Activated CD4-positive, alpha-beta T cell treated with anti-CD3 and anti-CD28 coated beads, Interleukin-2, amount 50 U/mL, for 4 hours (primary cell): ENCODE results near the gene GNB5.
A peak's percentile ranks its signal among the peaks of the same experiment; 100 is the strongest.

Experiments used
- DNase-seq, 2 experiments: peaks; one replicate each; pipeline ENCODE4 v3.0.0-alpha.2; 2020

Gene GNB5

GRCh38 chr15:52139599-52140462 lies 51.4 kb downstream of the GNB5 start:
- DNase-seq, result peak; percentile 40 to 58

GRCh38 chr15:52137432-52138357 lies 53.5 kb downstream of the GNB5 start:
- DNase-seq, result no peak

GRCh38 chr15:52136442-52136980 lies 54.7 kb downstream of the GNB5 start:
- DNase-seq, result no peak

- no peak for DNase-seq
These were observed 56.6 kb downstream of the GNB5 start for GRCh38 chr15:52134502-52135144.

GRCh38 chr15:52133510-52134220 lies 57.5 kb downstream of the GNB5 start:
- DNase-seq, result no peak

- DNase-seq, result no peak
These were observed 59.1 kb downstream of the GNB5 start for GRCh38 chr15:52132066-52132465.

- no peak for DNase-seq
These were observed 62.6 kb downstream of the GNB5 start for GRCh38 chr15:52128568-52128967.

GRCh38 chr15:52124270-52124880 lies 66.8 kb downstream of the GNB5 start:
- no peak for DNase-seq

- no peak for DNase-seq
These were observed 69.3 kb downstream of the GNB5 start for GRCh38 chr15:52121896-52122295.

GRCh38 chr15:52121006-52121405 lies 70.2 kb downstream of the GNB5 start:
- DNase-seq, result no peak

GRCh38 chr15:52120488-52120887 lies 70.7 kb downstream of the GNB5 start:
- no peak for DNase-seq

- no peak for DNase-seq
These were observed 72.0 kb downstream of the GNB5 start for GRCh38 chr15:52118969-52119749.

- DNase-seq, result no peak
These were observed 73.6 kb downstream of the GNB5 start for GRCh38 chr15:52117549-52117948.

- DNase-seq, result no peak
These were observed 75.4 kb downstream of the GNB5 start for GRCh38 chr15:52115598-52116427.

- no peak for DNase-seq
These were observed 76.7 kb downstream of the GNB5 start for GRCh38 chr15:52114261-52115055.

GRCh38 chr15:52113708-52114107 lies 77.5 kb downstream of the GNB5 start:
- DNase-seq, result no peak

GRCh38 chr15:52113235-52113634 lies 78.0 kb downstream of the GNB5 start:
- no peak for DNase-seq

- peak; percentile 33 to 38 for DNase-seq
These were observed 78.9 kb downstream of the GNB5 start for GRCh38 chr15:52112203-52112750.
